CD1c-positive myeloid dendritic cell (primary cell): ENCODE results near the gene TRPC4AP.
"Not testable (repeated sequence)": the region's sequence is repeated elsewhere in the genome, so short reads cannot be mapped to it uniquely, and the experiment has no call there.

Experiments used
- DNase-seq: peaks from one replicate; pipeline ENCODE4 v3.0.0-alpha.2; 2016; ENCODE audit errors: extremely low spot score

TRPC4AP gene

DNA sequence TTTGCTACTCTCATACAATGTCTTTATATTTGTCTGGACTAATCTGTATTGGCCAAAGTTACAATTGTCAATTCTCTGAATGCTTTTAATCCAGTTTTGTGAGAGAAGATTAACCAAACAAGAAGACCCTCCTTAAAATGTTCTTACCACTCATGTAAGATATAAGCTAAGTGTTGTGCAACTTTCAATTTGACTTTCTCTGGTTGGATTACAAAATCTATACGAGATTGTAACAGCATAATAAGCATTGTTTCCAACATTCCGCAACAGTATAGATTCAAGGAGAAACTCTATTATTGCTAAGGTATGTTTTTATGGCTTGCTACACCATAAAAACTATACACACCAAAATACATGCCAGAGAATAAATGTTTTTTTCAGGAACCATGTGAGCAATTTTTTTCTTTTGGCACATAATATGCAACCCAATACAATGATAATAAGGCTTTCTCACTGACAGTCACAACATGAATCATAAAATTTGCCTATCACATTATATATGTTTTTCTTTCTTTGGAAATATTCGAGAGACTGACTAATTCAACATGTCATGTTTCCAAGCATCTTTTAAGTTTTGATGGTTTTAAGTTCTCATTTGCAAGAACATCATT is 12.2 kb upstream of the TRPC4AP start:
- DNase-seq, result no peak

DNA sequence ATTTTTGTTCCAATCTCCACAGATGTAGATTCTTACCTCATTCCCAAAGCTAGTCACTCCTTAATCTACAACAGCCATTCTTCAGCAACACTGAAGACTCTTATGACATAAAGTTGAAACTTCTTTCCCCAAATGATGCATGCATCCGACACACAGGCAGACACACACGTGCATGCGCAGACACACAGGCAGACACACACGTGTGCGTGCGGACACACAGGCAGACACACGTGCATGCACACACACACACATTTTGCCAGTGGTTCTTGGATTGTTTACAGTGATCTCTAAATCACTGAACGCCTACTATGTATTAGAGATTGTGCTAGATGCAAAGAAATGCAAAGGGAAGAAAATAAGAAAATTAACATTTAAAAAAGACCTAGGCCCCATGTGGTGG is 9.0 kb upstream of the TRPC4AP start:
- DNase-seq, result no peak

DNA sequence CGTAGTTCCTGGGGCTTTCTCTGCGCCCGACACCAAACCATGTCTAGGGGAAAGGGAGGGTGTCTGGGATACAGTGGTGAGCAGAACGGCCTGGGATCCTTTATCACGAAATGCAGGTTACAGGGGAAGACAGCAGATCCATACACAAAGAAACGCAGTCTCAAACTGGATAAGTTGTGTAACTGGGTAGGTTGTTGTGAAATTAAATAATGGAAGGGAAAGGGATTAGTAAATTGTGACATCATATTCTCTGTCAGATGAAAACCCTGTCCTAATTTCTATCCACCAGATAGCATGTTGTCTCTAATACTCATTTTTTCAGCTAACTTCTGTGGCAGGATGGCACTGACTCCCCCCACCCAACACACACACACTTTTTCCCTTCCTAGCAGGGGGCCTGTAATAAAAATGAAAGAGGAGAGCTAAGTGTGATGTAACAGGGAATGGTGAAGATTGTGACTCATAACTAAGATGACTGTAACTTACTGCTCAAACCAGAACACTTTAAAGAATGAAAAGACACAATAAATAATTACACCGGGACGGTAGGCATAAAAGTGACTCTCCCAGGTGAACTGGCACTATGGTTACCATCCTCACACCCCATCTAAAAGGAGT is 769 bp upstream of the TRPC4AP start:
- DNase-seq, result no peak

DNA sequence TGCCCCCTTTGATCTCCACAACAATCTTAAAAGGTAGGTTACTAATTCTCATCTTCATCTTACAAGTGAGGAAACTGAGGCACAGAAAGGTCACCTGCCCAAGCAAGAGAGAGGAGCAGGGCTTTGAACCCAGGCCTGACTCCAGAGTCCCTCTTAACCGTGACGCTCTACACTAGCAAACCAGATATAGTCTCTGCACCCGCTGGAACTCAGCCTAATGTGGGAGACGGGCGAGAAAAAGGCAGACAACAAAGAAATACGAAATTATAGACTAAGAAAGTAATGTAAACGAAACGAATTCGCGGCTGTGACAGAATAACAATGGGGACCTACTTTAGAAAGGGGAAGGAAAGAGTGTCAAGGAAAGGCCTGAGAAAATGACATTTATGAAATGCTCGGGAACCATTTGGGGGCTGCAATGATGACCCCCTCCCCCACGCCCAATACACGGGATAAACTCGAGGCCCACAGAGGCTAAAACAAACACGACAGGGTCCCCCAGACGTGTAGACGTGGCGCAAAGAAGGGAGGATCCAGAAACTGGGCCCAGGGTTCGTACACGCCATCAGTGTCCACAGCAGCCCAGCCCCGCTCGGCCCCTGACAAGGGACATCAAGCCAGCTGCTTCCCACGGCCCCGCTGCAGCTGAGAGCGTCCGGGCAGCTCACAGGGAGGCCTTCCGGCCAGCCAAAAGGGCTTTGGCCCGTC is 637 bp downstream of the TRPC4AP start:
- peak; percentile 16 for DNase-seq

DNA sequence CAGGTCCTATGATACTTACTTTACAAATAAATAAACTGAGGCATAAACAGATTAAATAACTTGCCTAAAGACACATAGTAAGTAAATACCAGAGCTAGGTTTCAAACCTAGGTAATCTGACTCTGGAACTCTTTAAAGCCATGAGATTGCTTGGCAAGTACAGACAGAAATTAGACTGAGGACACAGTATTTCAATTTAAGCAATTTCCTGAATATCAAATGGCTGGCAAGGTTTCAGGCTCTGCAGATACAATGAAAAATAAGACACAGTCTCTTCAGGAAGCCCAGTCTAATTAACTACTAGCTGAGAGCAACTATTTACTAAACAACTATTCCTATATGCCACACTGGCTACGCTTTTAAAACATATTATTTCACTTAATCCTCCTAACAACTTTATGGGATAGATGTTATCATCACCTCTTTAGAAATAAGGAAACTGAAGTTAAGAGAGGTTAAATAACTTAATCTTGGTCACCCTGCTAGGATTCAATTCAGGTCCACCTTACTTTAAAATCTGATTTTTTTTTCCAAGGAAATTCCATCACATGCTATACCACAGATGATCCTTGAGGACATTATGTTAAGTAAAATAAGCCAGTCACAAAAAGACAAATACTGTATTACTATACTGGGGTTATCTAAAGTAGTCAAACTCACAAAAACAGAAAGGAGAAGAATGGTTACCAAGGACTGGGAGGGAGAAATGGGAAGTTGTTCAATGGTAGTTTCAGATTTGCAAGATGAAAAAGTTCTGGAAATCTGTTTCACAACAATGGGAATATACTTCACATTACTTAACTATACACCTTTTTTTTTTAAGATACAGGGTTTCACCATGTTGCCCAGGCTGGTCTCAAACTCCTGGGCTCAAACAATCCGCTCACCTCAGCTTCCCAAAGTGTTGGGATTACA is 4.1 kb downstream of the TRPC4AP start:
- peak; percentile 53 for DNase-seq

DNA sequence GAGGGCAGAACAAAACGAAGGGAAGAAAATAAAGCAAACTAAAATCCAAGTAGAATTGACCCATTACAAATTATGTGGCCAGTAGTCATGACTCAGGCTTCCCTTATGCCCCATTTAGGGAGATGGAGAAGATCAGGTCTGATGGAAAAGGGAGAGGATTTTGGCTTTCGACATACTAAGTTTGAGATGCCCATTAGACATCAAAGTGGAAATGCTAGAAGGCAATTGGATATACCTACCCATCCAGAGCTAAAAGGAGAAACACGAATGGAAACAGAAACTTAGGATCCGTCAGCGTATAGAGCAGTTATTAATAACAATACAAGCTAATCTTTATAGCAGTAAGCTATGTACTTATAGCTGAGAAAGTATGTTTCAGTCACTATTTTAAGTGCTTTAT is 4.8 kb downstream of the TRPC4AP start:
- DNase-seq, result no peak

DNA sequence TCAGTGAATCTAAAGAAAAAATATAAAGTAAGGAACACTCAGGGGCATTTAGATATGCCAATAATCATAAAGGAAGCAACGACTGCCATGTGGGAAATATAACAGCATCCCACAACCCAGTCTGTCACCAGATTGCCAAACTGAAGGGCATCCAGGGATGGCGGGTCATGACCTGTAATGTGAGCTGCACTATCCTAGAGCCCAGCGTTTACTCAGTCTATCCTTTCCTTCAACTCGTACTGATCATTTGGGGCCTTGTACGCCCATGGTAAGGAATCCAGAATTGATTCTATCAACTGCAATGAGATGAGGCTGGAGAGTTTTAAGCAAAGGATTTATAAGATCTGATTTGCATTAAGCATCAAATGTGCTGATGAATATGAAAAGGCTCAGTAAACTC is 5.3 kb downstream of the TRPC4AP start:
- no peak for DNase-seq

DNA sequence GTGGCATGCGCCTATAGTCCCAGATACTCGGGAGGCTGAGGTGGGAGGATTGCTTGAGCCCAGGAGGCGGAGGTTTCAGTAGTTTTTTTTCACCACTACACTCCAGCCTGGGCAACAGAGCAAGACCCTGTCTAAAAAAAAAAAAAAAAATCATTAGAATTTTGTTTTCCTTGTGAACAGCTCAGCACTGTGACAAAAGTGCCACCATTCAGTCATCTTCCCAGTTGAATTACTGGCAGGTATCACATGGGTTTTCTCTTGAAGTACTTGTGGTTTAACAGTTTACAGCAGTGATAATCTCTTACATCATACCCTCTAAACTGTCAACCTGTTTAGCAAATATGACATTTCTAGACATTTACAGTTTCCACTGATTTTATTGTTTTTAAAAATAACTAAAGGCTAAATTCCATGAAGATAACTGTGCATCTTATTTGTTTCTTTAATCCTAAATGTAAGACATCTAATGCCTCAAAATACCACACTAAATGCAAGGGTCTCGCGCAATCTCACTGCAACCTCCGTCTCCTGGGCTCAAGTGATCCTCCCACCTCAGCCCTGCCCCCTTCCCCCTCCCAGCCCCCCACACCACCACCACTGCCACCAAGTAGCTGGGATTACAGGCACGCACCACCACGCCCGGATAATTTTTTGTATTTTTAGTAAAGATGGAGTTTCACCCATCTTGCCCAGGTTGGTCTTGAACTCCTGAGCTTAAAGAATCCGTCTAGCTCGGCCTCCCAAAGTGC is 7.0 kb downstream of the TRPC4AP start:
- DNase-seq, result no peak

DNA sequence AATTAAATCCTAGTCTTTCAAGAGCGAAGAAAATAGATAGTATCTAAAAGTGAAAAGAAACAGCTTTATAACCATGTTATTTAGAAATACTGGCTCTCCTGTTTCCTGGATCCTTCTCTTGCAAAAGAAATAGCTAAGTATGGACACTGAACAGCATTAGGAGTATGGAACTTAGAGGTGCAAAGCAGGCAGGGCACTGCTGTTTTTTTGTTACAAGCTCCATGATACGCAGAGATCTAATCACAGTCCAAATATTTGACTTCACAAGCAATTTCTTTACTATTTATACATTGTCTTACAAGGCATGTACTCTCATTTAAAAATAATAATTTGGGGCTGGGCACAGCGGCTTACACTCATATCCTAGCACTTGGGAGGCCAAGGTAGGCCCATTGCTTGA is 7.6 kb downstream of the TRPC4AP start:
- DNase-seq, result no peak

DNA sequence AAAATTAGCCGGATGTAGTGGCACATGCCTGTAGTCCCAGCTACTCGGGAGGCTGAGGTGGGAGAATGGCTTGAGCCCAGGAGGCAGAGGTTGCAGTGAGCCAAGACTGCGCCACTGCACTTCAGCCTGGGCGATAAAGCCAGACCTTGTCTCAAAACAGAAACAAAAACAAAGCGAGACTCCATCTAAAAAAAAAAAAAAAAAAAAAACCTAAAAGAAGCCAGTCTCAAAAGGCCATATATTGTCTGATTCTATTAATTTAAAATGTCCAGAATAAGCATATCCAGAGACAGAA is 12.3 kb downstream of the TRPC4AP start:
- not testable (repeated sequence) for DNase-seq

DNA sequence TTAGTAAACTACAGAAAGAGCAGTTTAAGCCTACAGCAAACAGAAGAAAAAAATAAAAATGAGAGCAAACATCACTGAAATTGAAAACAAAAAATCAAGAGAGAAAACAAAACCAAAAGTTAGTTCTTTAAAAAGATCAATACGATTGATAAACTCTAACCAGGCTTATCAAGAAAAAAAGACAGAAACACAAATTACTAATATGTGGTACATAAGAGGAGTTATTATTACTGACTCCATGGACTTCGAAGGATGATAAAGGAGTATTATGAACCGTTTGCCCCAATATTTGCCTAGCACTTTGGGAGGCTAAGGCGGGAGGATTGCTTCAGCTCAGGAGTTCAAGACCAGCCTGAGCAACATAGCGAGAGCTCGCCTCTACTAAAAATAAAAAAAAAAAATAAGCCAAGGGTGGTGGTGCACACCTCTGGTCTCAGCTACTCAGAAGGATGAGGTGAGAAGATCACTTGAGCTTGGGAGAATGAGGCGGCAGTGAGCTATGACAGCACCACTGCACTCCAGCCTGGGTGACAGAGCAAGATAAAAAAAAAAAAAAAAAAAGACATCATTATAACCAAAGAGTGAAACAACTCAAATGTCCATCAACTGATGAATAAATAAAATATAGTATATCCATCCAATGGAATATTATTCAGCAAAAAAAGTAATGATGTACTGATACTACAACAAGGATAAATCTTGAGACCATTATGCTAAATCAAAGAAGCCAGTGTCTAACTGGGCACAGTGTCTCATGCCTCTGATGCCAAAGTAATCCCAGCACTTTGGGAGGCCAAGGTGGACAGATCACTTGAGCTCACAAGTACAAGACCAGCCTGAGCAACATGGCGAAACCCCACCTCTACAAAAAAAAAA is 12.9 kb downstream of the TRPC4AP start:
- no peak for DNase-seq

DNA sequence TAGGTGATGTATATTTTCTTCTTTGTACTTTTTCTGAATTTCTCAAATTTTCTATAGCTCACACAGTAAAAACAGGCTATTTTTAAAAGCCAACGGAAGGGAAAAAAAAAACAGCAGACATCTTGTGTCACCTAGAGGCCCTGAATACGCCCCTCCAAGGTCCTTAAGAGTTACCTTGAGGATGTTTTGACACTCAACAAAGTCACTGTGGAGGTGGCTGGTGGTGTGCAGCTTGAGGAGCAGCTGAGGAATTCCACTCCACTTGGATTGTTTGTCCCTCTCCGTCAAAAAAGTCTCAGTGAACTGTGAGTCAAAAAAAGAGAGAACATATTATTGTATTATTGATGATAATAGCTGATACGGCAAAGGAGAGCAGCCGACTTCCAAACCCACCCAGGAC is 14.7 kb downstream of the TRPC4AP start:
- no peak for DNase-seq

DNA sequence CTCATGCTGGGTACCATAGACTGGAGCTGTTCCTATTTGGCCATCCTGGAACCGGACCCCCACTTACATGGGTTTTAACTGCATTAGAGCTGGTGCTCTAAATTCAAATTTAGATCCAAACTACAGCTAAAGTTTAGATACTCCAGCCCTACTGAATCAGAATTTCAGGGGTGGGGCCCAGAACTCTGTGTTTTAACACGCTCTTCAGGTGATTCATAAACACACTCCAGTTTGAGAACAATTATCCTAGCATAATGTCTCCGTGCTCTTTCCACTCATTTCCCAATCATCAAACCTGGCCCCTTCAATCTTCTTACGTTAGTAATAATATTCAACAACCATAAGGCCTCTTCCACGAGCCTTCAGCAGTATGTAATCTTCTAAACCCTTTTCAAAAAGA is 15.3 kb downstream of the TRPC4AP start:
- DNase-seq, result no peak

DNA sequence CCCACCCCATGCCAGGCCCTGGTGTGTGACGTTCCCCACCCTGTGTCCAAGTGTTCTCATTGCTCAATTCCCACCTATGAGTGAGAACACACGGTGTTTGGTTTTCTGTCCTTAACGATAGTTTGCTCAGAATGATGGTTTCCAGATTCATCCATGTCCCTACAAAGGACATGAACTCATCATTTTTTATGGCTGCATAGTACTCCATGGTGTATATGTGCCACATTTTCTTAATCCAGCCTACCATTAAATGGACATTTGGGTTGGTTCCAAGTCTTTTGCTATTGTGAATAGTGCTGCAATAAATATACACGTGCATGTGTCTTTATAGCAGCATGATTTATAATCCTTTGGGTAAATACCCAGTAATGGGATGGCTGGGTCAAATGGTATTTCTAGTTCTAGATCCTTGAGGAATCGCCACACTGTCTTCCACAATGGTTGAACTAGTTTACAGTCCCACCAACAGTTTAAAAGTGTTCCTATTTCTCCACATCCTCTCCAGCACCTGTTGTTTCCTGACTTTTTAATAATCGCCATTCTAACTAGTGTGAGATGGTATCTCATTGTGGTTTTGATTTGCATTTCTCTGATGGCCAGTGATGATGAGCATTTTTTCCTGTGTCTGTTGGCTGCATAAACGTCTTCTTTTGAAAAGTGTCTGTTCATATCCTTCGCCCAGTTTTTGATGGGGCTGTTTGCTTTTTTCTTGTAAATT is 21.0 kb downstream of the TRPC4AP start:
- DNase-seq, result not testable (repeated sequence)

DNA sequence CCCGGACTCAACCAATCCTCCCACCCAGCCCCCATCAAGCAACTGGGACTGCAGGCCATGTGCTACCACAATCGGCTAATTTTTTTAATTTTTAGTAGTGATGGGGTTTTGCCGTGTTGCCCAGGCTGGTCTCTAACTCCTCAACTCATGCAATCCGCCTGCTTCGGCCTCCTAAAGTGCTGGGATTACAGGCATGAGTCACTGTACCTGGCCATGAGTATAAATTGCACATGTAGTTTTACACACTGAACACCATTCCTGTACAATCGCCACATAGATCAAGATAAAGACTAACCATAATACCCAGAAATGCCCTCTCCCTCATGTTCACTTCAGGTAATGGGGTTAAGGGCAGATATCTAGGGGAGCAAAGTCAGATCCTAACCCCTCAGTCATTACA is 26.4 kb downstream of the TRPC4AP start:
- no peak for DNase-seq

DNA sequence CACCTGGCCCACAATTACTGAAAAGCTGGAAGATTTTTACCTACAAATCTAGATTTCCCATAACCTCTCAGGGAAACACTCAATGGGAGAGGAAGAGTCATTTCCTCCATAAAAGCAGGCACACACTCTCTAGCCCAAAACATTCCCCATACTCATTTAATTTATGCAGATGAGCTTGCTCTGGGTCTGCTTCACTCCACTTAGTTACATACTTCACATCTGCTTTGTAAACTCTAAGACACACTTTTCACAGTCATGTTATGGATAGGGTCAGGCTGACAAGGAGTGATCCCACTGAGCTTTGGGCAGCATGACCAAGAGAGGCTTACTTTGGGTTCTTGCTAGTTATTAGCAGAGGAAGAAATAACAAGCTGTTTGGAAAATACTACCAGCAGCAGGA is 27.4 kb downstream of the TRPC4AP start:
- DNase-seq, result no peak

DNA sequence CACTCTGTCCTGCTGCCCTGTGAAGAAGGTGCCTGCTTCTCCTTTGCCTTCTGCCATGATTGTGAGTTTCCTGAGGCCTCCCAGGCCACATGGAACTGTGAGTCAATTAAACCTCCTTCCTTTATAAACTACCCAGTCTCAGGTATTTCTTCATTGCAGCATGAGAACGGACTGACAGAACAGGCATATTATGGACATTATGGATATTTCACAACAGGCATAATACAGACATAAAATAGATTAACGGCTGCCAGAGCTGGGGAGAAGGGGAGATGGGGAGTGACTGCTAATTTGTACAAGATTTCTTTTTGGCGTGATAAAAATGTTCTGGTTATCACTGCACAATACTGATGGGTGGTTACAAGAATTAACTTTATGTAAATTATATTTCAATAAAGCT is 29.4 kb downstream of the TRPC4AP start:
- no peak for DNase-seq

DNA sequence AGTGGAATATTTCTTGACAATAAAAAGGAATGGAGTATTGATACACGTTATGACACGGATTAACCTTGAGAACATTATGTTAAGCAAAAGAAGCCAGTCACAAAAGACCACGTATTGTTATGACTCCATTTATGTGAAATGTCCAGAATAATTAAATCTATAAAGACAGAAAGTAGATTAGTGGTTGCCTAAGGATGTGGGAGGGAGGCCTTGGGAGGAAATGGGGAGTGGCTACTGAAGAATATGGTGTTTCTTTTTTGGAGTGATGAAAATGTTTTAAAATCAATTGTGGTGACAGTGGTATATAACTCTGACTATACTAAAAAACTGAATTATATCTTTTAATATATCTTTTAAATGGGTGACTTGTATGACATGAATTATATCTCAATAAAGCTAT is 30.1 kb downstream of the TRPC4AP start:
- no peak for DNase-seq

DNA sequence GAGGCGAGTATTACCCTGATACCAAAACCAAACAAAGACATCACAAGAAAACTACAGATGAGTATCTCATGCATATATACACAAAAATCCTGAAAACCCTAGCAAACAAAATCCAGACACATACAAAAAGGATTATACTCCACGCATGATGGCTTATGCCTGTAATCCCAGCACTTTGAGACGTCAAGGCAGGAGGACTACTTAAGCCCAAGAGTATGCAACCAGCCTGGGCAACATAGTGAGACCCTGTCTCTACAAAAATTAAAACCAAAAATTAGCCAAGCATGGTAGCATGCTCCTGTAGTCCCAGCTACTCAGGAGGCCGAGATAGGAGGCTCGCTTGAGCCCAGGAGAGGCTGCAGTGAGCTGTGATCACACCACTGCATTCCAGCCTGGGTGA is 32.4 kb downstream of the TRPC4AP start:
- DNase-seq, result no peak

DNA sequence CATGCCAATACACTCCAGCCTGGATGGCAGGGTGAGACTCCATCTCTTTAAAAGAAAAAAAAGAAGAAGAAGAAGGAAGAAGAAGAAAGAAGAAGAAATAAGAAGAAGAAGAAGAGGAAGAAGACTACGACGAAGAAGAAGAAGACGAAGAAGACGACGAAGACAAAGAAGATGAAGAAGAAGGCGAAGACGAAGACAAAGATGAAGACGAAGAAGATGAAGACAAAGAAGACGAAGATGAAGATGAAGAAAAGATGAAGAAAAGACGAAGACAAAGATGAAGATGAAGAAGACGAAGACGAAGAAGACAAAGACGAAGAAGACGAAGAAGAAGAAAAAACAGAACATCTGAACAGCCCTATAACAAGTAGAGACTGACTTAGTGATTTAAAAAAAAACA is 33.0 kb downstream of the TRPC4AP start:
- DNase-seq, result no peak
